HepG2 (cell line): ENCODE data around the gene TP73. TPM values are rescaled to one million over a fixed set of nuclear protein-coding genes. Genes with fewer than 3 reads are reported as not detected.
A peak's percentile ranks its signal among the peaks of the same experiment; 100 is the strongest.

Experiments used
- EED ChIP-seq: sonication (generic); formaldehyde crosslinking; IDR thresholded peaks from 2 replicates; pipeline ENCODE4 v1.5.0; 2020; ENCODE audit warnings: mild to moderate bottlenecking, missing genetic modification reagents
- IRF2 ChIP-seq: IDR thresholded peaks from 2 replicates; pipeline ENCODE4 v1.6.1; 2018; ENCODE audit warnings: missing genetic modification reagents, missing compliant biosample characterization
- MYC ChIP-seq: sonication (generic); formaldehyde crosslinking; IDR thresholded peaks from 2 replicates; pipeline ENCODE4 v1.9.0; 2021; ENCODE audit warnings: missing genetic modification reagents, borderline replicate concordance
- MYNN ChIP-seq: sonication (generic); formaldehyde crosslinking; IDR thresholded peaks from 2 replicates; pipeline ENCODE4 v1.4.0; 2020; ENCODE audit warnings: mild to moderate bottlenecking, low read depth, missing genetic modification reagents
- PPARG ChIP-seq: conservative IDR thresholded peaks from 2 replicates; pipeline ENCODE4 v1.6.1; 2016; ENCODE audit warnings: missing biosample characterization, missing genetic modification reagents
- RAD21 ChIP-seq: fragments of 450-650 bp; formaldehyde crosslinking; IDR thresholded peaks from 2 replicates; pipeline ENCODE4 v1.5.0; 2020; ENCODE audit warnings: mild to moderate bottlenecking
- SMAD1 ChIP-seq: sonication (generic); formaldehyde crosslinking; IDR thresholded peaks from 2 replicates; pipeline ENCODE4 v1.4.0; 2020; ENCODE audit warnings: missing genetic modification reagents, low read depth, mild to moderate bottlenecking, borderline replicate concordance
- TAF1 ChIP-seq: sonication (generic); formaldehyde crosslinking; IDR thresholded peaks from 2 replicates; pipeline ENCODE4 v1.4.0; 2020; ENCODE audit warnings: missing genetic modification reagents
- TCF12 ChIP-seq, 2 experiments: fragments of 450-650 bp in 1 of 2; sonication (generic) in 1 of 2; formaldehyde crosslinking in 1 of 2; IDR thresholded peaks; 2 replicates each; pipeline versions ENCODE4 v1.6.1 to v1.8.0; 2017 to 2022; ENCODE audit warnings: antibody characterized with exemption in 1 of 2, mild to moderate bottlenecking in 1 of 2, missing genetic modification reagents in 1 of 2, moderate library complexity in 1 of 2
- TGIF2 ChIP-seq: IDR thresholded peaks from 2 replicates; pipeline ENCODE4 v1.6.1; 2016; ENCODE audit warnings: control low read depth, missing compliant biosample characterization
- TSC22D2 ChIP-seq: sonication (generic); formaldehyde crosslinking; IDR thresholded peaks from 2 replicates; pipeline ENCODE4 v1.5.1; 2020; ENCODE audit warnings: missing genetic modification reagents, mild to moderate bottlenecking, borderline replicate concordance
- ZFP1 ChIP-seq: IDR thresholded peaks from 2 replicates; pipeline ENCODE4 v1.6.1; 2016
- ZNF296 ChIP-seq: sonication (generic); formaldehyde crosslinking; conservative IDR thresholded peaks from 2 replicates; pipeline ENCODE4 v1.5.0; 2020; ENCODE audit warnings: mild to moderate bottlenecking, missing genetic modification reagents
- ZNF549 ChIP-seq: sonication (generic); formaldehyde crosslinking; IDR thresholded peaks from 2 replicates; pipeline ENCODE4 v1.5.0; 2020; ENCODE audit warnings: missing genetic modification reagents
- ZSCAN31 ChIP-seq: sonication (generic); formaldehyde crosslinking; IDR thresholded peaks from 2 replicates; pipeline ENCODE4 v1.5.0; 2020; ENCODE audit warnings: low read depth, mild to moderate bottlenecking, missing genetic modification reagents
- polyA plus RNA-seq, 8 experiments: library from polyadenylated mRNA; depleted of rRNA in 3 of 8; stranded (reverse) in 7 of 8; unstranded in 1 of 8; fragments of >200 nt; fragmentation: Illumina TruSeq in 4 of 8; extraction: Trizol in 4 of 8; gene quantifications; 2 replicates each; pipeline versions ENCODE4 v1.2.1 to v1.2.3, GENCODE V29; 2011 to 2016; ENCODE audit warnings: low read depth in 4 of 8, missing spikeins in 1 of 8, mixed read lengths in 1 of 8; ENCODE audit not compliant: insufficient read depth in 1 of 8
- total RNA-seq, 5 experiments: library from RNA; depleted of rRNA; stranded (reverse); fragments of >200 nt; fragmentation: Illumina TruSeq; extraction: Trizol; gene quantifications; 2 replicates each; pipeline ENCODE4 v1.2.3, GENCODE V29; 2016; ENCODE audit warnings: low read depth in 1 of 5
- TF ChIP-seq, protein P1 (sequence below): sonication (generic); formaldehyde crosslinking; IDR thresholded peaks from 2 replicates; pipeline ENCODE4 v1.5.1; 2020; ENCODE audit warnings: mild to moderate bottlenecking, moderate library complexity, missing genetic modification reagents
- TF ChIP-seq, protein P2 (sequence below): sonication (generic); formaldehyde crosslinking; IDR thresholded peaks from 2 replicates; pipeline ENCODE4 v1.5.0; 2020; ENCODE audit warnings: missing genetic modification reagents
- TF ChIP-seq, protein P3 (sequence below): sonication (generic); formaldehyde crosslinking; IDR thresholded peaks from 2 replicates; pipeline ENCODE4 v1.5.1; 2020; ENCODE audit warnings: mild to moderate bottlenecking, missing genetic modification reagents, moderate library complexity
- TF ChIP-seq, protein P4 (sequence below): sonication (generic); formaldehyde crosslinking; IDR thresholded peaks from 2 replicates; pipeline ENCODE4 v1.8.0; 2022; ENCODE audit warnings: mild to moderate bottlenecking, missing genetic modification reagents

The TP73 gene
- total and polyA plus RNA-seq, 2 of the 13 experiments (the other 11 are each of a cell fraction or from before 2014, with no cell fraction given) = 0.49 to 1.1 TPM

DNA sequence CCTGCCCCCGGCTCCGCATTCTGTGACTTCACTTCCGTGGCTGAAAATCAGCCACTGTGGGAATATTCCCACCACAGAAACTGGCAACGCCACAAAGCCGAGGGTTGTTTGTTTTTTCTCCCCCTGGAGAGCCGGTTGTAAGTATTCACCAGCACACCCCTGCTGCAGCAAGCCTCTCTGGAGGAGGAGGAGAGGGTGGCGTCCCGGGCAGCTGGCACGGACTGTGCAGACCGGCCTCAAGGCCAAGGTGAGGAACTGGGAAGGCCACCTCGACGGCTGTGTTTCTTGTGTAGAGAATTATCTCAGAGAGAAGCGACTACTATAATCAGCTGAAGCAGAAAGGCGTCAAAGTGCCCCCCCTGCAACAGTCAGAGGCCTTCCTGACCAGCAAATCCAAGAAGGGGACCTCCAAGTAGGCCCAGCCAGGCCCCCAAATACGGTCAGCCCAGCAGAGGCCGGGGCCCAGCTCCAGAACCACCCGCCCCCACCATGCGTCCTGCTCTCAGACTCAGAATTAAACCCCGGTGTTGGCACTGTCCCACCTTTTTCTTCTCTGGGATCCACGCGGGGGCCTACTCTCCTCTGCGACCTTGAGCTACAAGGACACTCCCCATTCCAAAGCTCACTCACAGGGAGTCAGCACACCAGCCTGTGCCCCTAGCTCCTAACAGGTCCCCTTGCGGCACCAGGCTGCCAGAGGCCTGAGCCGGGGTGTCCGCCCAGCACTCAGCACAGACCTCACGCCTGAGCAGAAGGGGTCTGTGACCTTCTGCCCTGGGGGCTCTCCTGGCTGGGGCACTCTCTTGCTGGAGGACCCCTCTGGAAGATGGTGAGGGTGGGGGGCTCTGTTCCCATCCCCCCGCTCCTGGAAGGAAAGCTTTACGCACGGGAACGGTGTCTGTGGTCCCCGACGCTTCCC is 119.1 kb downstream of the TP73 start (continued):
- TF ChIP-seq RAD21 (CRISPR knock-in tag) (peak; percentile 26; the same call in 1 of the 2 replicates), ZNF549 (no peak), PPARG (CRISPR knock-in tag) (no peak), TCF12 (IDR thresholded peaks at IDR 0.05) (no peak), TCF12 (CRISPR knock-in tag; IDR thresholded peaks at IDR 0.05) (no peak), SMAD1 (CRISPR knock-in tag) (0 out of 2 replicates have a peak, but pooled peaks have one; percentile 41), ZFP1 (CRISPR knock-in tag) (0 out of 2 replicates have a peak, but pooled peaks have one; percentile 5), TAF1 (peak; percentile 59; the same call in 1 of the 2 replicates), ZNF296 (CRISPR knock-in tag) (0 out of 2 replicates have a peak, but pooled peaks have one; percentile 26), TGIF2 (0 out of 2 replicates have a peak, but pooled peaks have one; percentile 6), TSC22D2 (CRISPR knock-in tag) (no peak), IRF2 (0 out of 2 replicates have a peak, but pooled peaks have one; percentile 25), EED (CRISPR knock-in tag) (0 out of 2 replicates have a peak, but pooled peaks have one; percentile 48), ZSCAN31 (CRISPR knock-in tag) (0 out of 2 replicates have a peak, but pooled peaks have one; percentile 5), MYC (CRISPR knock-in tag) (peak; percentile 39; the same call in 1 of the 2 replicates), MYNN (CRISPR knock-in tag) (no peak)
- TF ChIP-seq, protein P1, sequence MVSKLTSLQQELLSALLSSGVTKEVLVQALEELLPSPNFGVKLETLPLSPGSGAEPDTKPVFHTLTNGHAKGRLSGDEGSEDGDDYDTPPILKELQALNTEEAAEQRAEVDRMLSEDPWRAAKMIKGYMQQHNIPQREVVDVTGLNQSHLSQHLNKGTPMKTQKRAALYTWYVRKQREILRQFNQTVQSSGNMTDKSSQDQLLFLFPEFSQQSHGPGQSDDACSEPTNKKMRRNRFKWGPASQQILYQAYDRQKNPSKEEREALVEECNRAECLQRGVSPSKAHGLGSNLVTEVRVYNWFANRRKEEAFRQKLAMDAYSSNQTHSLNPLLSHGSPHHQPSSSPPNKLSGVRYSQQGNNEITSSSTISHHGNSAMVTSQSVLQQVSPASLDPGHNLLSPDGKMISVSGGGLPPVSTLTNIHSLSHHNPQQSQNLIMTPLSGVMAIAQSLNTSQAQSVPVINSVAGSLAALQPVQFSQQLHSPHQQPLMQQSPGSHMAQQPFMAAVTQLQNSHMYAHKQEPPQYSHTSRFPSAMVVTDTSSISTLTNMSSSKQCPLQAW (CRISPR knock-in tag) = peak; percentile 28; the same call in 1 of the 2 replicates
- TF ChIP-seq, protein P2, sequence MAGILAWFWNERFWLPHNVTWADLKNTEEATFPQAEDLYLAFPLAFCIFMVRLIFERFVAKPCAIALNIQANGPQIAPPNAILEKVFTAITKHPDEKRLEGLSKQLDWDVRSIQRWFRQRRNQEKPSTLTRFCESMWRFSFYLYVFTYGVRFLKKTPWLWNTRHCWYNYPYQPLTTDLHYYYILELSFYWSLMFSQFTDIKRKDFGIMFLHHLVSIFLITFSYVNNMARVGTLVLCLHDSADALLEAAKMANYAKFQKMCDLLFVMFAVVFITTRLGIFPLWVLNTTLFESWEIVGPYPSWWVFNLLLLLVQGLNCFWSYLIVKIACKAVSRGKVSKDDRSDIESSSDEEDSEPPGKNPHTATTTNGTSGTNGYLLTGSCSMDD = no peak
- TF ChIP-seq, protein P3, sequence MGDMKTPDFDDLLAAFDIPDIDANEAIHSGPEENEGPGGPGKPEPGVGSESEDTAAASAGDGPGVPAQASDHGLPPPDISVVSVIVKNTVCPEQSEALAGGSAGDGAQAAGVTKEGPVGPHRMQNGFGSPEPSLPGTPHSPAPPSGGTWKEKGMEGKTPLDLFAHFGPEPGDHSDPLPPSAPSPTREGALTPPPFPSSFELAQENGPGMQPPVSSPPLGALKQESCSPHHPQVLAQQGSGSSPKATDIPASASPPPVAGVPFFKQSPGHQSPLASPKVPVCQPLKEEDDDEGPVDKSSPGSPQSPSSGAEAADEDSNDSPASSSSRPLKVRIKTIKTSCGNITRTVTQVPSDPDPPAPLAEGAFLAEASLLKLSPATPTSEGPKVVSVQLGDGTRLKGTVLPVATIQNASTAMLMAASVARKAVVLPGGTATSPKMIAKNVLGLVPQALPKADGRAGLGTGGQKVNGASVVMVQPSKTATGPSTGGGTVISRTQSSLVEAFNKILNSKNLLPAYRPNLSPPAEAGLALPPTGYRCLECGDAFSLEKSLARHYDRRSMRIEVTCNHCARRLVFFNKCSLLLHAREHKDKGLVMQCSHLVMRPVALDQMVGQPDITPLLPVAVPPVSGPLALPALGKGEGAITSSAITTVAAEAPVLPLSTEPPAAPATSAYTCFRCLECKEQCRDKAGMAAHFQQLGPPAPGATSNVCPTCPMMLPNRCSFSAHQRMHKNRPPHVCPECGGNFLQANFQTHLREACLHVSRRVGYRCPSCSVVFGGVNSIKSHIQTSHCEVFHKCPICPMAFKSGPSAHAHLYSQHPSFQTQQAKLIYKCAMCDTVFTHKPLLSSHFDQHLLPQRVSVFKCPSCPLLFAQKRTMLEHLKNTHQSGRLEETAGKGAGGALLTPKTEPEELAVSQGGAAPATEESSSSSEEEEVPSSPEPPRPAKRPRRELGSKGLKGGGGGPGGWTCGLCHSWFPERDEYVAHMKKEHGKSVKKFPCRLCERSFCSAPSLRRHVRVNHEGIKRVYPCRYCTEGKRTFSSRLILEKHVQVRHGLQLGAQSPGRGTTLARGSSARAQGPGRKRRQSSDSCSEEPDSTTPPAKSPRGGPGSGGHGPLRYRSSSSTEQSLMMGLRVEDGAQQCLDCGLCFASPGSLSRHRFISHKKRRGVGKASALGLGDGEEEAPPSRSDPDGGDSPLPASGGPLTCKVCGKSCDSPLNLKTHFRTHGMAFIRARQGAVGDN (CRISPR knock-in tag) = peak; percentile 87
- TF ChIP-seq, protein P4, sequence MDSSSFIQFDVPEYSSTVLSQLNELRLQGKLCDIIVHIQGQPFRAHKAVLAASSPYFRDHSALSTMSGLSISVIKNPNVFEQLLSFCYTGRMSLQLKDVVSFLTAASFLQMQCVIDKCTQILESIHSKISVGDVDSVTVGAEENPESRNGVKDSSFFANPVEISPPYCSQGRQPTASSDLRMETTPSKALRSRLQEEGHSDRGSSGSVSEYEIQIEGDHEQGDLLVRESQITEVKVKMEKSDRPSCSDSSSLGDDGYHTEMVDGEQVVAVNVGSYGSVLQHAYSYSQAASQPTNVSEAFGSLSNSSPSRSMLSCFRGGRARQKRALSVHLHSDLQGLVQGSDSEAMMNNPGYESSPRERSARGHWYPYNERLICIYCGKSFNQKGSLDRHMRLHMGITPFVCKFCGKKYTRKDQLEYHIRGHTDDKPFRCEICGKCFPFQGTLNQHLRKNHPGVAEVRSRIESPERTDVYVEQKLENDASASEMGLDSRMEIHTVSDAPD = 0 out of 2 replicates have a peak, but pooled peaks have one; percentile 61
